ENCODE measurements around the gene DKKL1.

Gene DKKL1

DNA sequence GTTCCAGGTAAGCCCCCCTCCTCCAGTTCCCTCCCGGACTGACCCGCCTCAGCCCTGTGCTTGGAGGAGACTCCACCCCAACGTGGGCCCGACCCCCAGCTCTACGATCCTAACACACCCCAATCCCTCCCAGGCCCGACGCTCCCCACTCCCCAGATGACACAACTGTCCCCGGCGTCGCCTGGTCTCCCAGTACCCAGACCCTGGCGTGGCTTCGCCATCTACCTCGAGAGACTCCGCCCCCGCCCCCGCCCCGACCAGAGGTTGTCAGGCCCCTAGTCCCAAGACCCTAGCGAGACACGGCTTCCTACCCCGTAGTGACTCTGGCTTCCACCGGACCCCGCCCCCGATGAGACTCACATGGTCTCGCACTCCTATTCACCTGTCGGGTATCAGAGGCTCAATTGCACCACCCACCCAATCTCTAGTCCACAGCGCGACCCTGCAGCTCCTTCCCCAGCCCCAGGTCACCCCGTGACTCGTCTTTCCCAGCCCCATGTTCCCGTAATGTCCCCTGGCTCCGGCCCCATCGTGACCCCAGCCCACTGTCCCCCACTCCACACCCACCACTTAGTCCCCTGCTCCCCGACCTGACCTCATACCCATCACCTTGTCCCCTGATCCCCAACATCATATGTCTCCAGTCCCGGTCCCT, 25.5 kb upstream of the DKKL1 start:
- DNase-seq (ENCODE audit: low spot score), result no peak

GRCh38 chr19:49338691-49339300, 24.9 kb upstream of the DKKL1 start:
- DNase-seq (ENCODE audit: low spot score), result no peak

GRCh38 chr19:49339301-49340068, 24.2 kb upstream of the DKKL1 start:
- no peak for DNase-seq (ENCODE audit: low spot score)

- DNase-seq (ENCODE audit: low spot score), result no peak
Observed at GRCh38 chr19:49340069-49340864, 23.4 kb upstream of the DKKL1 start.

- DNase-seq (ENCODE audit: low spot score), result no peak
Observed at GRCh38 chr19:49340865-49341718, 22.6 kb upstream of the DKKL1 start.

- no peak for DNase-seq (ENCODE audit: low spot score)
Observed at GRCh38 chr19:49342291-49342721, 21.4 kb upstream of the DKKL1 start.

DNA sequence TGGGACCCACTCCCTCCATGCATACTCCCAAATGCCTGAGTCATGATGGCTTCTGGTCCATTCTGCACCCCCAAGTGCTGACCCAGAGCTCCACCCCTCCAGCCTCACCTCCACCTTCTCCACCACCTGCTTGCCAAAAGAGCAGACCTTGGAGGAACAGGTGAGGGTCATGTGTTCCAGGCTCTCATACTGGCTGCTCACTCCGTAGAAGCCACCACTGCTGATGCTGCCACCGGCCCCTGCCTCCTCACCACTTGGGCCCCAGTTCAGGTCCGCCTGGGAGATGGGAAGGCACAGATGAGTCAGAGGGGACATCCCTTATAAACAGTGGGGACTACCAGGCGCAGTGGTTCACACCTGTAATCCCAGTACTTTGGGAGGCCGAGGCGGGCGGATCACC, 20.6 kb upstream of the DKKL1 start:
- DNase-seq (ENCODE audit: low spot score), result no peak

GRCh38 chr19:49344505-49345423, 18.9 kb upstream of the DKKL1 start:
- no peak for DNase-seq (ENCODE audit: low spot score)

- DNase-seq (ENCODE audit: low spot score), result no peak
Observed at GRCh38 chr19:49347191-49347590, 16.5 kb upstream of the DKKL1 start.

DNA sequence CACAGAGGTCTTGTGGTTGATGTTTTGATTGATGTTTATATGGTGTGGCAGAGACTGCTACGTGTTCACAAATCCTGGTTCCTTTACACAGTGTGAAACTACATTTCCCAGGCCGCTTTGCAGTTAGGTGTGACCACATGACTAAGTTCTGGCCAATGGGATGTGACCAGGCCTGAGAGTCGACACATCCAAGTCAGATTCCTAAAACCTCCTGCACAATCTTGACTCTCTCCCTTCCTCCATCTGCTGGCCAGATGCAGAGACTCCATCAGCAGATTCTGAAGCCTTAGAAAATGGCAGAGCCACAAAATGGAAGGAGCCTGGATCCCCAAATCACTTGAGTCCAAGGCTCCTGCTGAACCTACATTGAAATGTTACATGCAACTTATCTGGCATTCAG, 15.8 kb upstream of the DKKL1 start:
- no peak for DNase-seq (ENCODE audit: low spot score)

GRCh38 chr19:49348305-49349189, 15.1 kb upstream of the DKKL1 start:
- DNase-seq (ENCODE audit: low spot score), result no peak

DNA sequence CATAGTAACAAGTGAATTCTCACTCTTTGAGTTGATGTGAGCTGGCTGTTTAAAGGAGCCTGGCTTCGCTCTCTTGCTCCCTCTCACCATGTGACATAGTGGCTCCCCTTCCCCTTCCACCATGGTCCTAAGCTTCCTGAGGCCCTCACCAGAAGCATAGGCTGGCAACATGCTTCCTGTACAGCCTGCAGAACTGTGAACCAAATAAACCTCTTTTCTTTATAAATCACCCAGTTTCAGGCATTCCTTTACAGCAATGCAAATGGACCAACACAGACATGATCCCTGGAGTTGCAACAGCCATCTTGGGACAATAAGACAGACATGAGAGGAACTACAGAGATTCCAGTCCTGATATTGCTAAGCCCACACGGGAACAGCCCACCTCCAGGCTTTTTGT, 14.1 kb upstream of the DKKL1 start:
- no peak for DNase-seq (ENCODE audit: low spot score)

GRCh38 chr19:49355909-49356353, 7.7 kb upstream of the DKKL1 start:
- no peak for DNase-seq (ENCODE audit: low spot score)

DNA sequence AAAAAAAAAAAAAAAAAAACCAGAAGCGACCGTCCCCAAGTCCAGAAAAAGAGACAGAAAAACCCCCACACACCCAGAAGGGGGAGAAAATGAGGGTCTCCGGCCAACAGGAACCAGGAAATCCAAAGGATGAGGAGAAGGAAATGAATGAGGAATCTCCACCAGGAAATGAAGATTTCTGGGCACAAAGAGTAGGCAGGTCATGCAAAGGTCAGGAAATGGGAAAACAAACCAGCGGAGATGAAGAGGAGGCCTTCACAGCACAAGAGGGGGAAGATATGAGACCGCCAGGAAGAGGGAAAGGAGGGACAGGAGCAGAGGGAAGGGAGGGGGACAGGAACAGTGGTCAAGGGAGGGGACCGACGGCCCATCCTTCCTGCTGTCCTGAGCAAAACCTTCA, 7.3 kb upstream of the DKKL1 start:
- DNase-seq (ENCODE audit: low spot score), result no peak

GRCh38 chr19:49357186-49357585, 6.5 kb upstream of the DKKL1 start:
- no peak for DNase-seq (ENCODE audit: low spot score)

- no peak for DNase-seq (ENCODE audit: low spot score)
Observed at GRCh38 chr19:49359851-49360820, 3.5 kb upstream of the DKKL1 start.

DNA sequence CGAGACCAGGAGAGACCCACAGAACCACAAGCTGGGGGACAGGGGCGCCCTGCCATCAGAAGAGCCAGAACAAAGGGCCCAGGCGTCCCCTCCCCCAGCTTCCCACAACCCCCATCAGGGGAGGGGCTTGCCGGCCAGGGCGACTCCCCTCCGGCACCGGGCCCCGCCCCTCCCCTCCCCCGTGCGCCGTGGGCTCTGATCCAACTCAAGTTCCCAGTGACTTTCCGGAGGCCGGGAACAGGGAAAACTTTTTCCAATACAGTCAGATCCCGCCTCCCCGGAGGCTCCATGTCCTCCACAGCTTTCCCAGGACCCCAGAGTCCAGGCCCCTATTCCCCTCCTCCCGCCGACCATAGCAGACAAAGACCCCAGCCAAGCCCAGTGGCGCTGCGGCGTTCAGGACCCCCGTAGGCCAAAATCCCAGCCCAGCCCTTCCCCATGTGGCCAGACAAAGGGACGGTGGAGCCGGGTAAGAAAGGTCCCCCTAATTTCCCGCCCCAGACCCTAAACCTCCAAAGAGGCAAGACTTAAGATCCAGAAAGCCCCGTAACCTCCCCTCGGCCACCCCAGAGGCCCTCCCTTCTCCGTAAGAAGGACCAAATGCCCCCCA, 2.1 kb upstream of the DKKL1 start:
- no peak for DNase-seq (ENCODE audit: low spot score)
